GM19468 (cell line): ENCODE measurements around the gene PTPRB.

Source experiments
- ATAC-seq: cut with Tn5 transposase; IDR thresholded peaks from one replicate; pipeline ENCODE4 v1.9.1; 2021; ENCODE audit warnings: mild to moderate bottlenecking, moderate library complexity, moderate number of reproducible peaks; ENCODE audit not compliant: unreplicated experiment; ENCODE audit errors: extremely low read depth

Gene PTPRB

DNA sequence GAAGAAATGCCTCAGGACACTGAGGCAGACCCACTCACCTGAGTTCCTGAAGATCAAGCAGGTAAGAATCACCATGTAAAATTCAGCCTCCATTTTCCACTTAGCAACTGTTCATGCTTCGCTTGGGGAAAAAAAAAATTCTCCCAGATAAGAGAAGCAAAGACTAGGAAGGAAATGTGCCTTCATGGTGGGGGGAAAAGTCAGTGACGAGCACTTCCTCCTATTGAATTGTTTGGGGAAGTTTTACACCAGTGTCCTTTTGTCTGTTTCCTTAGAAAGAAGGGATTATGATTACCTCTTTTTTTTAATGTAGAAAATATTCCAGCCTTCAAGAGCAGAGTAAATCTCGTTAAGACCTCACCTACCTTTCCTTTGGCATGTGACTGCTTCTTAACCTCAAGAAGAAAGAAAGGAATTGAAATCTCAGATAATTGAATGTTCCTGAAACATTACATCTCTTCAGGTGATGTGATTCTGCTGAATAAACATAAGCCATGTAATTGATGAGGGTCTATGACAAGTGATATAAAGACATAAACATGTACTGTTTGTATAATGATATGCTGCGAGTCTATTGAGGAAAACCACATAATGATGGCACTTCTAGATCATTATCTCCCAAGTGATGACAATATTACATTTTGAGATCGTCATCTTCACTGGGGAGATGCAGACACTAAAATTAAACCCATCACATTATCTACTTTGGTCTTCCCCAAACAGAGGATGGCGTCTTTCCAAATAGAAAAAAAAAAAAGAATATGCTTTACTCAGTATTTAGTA lies at the start of gene PTPRB:
PTPRB (minus strand) TSS at position 127 of the 783 bp plus-strand sequence; CDS start at position 93, 34 bp downstream.
- no peak for ATAC-seq

DNA sequence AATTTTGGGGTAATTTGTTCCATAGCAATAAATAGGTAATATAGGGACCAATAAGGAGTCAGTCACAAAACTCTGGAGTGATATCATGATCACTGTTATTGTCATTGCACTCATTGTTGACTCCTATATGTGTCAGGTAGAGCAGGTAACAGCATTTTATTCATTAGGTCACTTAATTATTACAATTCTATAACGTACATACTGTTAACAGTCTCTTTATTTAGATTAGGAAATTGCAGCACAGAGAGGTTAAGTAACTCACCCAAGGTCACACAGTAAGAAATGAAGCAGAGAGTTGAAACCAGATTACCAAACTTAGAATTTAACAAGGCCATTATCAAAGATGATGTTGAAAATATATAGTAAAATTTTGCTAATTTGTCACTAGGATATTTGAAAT lies 49.7 kb upstream of the PTPRB start:
- no peak for ATAC-seq

DNA sequence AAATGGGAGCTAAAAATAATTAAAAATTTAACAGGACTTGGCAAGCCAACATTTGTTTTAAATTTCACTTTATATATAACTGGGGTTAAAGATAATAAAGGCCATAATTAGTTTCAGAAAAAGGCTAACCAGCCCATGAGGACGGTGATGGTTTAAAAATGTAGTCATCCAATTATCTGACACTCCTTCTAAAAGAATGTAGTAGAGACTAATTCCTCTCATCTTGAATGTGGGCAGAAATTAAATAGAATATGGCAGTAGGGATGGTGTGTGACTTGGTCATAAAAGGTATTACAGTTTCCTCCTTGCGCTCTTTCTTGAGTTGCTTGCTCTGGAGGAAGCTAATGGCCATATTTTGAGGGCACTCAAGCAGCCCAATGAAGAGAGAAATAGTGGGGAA lies 49.1 kb upstream of the PTPRB start:
- ATAC-seq: no peak

GRCh38 chr12:70683976-70684375 lies 46.7 kb upstream of the PTPRB start:
- no peak for ATAC-seq

GRCh38 chr12:70671698-70672097 lies 34.5 kb upstream of the PTPRB start:
- no peak for ATAC-seq

- ATAC-seq: no peak
These were observed 33.7 kb upstream of the PTPRB start for GRCh38 chr12:70670948-70671347.

DNA sequence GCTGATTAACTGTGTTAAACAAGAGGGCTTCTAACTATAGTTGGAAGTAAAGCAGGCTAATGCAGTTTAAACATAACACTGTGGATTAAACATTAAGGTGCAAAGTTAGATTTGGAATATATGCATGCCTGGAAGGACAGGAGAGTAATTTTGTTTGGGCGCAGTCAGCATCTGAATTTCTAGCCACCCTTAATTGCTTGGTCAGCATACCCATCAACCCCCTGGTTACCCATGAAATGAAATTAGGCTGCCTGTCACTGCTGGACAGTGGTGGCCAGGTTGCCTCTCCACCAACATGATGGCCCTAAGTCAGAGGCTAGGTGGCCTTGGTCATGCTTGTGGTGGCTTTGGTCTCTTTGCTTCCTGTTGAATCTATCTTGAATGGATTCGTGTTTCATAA lies 30.0 kb upstream of the PTPRB start:
- ATAC-seq: no peak

DNA sequence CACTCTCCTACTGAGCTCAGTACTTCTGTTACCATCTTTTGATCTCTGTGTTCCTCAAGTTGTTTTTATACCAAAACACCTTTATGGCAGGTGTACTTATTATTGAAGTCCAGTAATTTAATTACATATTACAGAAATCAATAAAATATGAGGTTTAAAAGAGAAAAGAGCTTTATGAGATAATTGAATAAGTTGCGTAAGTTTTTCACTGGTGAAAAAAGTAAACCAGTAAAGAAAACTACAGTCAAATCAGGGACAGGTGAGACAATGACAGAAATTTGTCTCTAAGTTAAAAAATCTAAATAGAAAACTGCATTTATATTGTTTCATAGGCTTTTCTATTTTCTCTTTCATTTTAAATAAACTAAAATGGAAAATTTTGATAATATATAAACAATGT lies 29.1 kb upstream of the PTPRB start:
- ATAC-seq: no peak

DNA sequence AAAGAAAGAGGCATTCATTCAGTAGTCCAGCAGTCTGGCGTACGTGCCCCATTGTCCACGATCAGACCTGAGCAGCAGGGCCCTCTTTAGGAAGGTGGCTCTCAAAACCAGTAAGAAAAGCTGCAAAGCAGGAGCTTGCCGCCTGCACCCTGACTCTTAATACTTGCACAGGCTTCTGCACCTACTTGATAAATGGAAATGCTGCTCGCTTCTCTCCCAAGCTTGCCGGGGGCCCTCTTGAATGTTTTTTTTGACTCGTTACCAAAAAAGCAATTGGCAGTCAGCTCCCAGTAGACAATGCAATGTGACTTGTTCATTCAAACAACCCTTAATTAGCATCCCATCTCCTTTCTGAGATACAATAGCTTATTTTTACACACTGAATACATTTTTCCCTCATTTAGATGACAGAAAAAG lies 27.2 kb upstream of the PTPRB start:
- no peak for ATAC-seq

DNA sequence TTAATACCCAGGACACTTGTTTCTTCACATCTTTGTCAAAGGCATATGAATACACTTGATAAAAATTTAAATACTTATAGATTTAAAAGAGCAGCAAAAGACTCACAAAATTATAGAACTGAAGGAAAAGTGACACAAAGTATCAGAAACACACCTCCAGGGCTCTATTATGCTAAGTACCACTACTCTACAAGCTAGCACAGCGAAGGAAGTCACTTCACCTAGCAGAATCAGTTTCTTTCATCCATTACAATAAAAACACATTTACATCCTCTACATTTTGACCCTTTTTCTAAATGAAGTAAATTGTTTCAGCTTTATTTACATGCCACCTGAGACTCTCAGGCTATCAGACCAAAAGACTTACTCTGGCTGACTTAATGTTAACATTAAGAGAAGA lies 26.6 kb upstream of the PTPRB start:
- ATAC-seq: no peak

- ATAC-seq: no peak
These were observed 24.4 kb upstream of the PTPRB start for GRCh38 chr12:70661466-70662161.

GRCh38 chr12:70660620-70661219 lies 23.5 kb upstream of the PTPRB start:
- no peak for ATAC-seq

- no peak for ATAC-seq
These were observed 22.9 kb upstream of the PTPRB start for GRCh38 chr12:70660002-70660604.

DNA sequence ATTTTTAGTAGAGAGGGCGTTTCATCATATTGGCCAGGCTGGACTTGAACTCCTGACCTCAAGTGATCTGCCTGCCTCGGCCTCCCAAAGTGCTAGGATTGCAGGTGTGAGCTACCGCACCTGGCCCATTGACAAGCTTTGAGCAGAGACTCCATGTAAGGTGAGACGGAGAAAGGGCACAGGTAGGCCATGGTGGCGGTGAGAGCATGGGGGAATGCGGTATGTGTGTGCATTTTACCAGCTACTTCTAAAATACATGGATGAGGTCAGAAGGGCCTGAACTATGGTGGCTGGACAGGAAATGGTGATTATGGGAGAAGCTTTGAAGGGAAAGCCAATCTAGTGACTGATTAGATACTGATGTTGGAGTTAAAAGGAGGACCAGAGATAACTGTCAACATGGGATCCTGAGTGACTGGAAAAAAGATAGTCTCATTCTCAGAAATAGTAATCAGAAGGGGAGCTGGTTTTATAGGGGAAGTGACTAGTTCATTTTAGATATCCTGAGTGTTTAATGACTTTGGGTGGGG lies 21.9 kb upstream of the PTPRB start:
- ATAC-seq: no peak

- no peak for ATAC-seq
These were observed 20.5 kb upstream of the PTPRB start for GRCh38 chr12:70657616-70658286.

- ATAC-seq: no peak
These were observed 15.2 kb upstream of the PTPRB start for GRCh38 chr12:70652451-70652850.

GRCh38 chr12:70648831-70649230 lies 11.6 kb upstream of the PTPRB start:
- ATAC-seq: no peak

GRCh38 chr12:70648191-70648590 lies 11.0 kb upstream of the PTPRB start:
- no peak for ATAC-seq

DNA sequence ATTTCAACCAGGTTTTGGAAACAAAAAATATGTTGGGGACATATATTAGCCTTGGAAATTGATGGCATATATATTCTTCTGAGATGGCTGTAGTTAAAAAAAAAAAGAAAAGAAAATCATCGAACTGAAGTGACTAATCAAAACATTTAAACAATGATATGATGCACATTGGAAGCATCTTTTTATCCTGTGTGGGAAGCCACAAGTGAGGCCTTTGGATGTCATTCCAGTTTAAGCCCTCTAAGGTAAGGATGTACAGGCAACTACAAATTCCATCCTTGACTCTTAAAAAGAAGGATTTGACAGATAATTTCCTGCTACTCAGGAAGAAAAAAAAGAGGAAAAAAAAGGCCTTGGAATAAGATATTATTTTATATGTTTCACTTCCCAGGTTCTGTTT lies 9.6 kb upstream of the PTPRB start:
- ATAC-seq: no peak
